NCI-H510A treated with DMSO at 0.1 percent for 48 hours (cell line): ENCODE data around the gene ZNF45.
A peak's percentile ranks its signal among the peaks of the same experiment; 100 is the strongest.
"Not testable (repeated sequence)": the region's sequence is repeated elsewhere in the genome, so short reads cannot be mapped to it uniquely, and the experiment has no call there.

Experiments used
- DNase-seq: peaks from one replicate; lab custom pipeline; 2025; lab: John Stamatoyannopoulos, UW

ZNF45 gene

DNA sequence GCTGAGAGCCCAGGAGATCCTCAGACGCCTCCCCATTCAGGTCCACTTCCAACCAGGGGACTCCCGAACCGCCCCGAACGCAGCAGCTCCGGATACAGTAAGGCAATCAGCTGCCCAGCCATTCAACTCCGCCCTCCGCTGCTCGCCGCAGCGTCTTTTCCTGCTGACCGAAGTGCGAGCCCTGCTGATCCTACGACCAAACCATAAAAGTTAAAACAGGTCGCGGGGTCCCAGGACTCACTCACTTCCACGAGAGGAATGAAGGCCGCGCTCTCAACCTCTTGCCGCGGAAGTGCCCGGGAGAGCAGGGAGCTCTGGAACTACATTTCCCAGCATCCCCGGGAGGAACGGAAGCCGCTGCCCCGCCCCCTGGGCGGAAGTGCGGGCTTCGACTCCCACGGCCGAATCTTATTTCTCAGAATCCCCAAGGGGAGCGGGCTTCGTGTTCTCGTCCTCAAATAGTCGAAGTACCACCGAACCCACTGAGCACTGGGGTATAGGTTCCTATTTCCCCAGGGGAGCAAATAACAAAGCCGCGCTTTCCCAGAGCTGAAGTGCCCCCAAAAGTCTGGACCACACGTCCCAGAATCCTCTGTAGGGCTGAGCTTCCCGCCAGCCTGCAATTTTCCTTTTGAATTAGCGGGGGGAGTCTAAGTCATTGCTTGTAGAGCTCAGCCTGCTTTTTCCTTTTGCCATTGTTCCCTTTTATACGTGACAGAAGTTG is at the start of gene ZNF45:
Gene ZNF45 (minus strand): TSS at position 298 of the 724 bp plus-strand sequence. CDS start 13,097 bp downstream, outside the sequence.
- peak; percentile 83 for DNase-seq

DNA sequence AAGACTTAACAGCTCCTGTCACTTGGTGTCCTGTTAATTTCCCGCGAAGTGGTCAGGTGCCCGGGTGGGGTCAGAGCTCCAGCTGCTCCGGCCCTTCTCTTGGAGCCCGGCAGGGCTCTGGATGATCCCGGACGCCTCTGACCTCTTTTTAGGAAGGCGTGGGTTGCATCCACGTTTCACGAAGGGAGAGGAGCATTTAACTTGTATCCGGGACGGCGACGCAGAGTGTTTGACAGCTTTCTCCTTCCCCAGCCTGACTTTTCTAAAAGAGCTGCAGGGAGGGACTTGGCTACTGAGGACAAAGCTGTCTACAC is 49.6 kb upstream of the ZNF45 start:
- DNase-seq = no peak

DNA sequence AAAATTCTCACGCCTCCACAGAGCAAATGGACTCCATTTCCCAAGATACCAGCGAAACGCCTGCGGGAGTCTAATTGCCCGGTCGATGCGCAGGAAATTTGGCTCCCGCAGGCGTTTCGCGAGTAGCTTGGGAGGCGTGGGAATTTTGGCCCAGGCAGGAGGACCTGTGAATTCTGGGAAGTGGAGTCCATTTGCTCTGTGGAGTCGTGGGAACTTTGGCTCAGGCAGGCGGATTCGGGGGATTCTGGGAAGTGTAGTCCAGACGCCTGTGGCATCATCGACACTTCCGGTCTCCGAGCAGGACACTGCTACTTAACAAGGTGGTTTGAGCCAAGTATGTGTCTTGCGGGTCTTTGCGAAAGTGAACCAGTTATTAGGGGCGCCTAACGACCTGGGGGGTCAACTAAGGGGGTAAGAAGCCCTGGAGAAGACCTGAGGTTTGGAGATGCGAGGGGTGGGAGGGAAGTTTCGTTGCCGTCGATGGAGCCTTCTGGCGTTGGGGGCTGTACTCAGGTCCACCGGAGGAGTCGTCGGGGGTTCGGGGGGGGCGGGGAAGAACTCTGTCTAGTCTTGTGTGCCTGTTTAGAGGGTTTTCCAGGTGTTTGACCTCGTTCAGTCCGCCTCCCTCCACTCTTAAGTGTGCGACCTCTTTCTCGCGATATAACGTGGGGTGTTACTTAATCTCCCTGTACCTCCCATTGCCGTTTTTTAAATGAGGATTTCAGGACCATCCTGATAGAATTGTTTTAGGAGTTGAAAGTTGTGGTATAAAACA is 49.0 kb upstream of the ZNF45 start, which contains the start of gene ZNF155:
Gene ZNF155 (plus strand): TSS at position 277 of the 775 bp plus-strand sequence. CDS start 4,356 bp downstream, outside the sequence.
- DNase-seq = peak; percentile 89

DNA sequence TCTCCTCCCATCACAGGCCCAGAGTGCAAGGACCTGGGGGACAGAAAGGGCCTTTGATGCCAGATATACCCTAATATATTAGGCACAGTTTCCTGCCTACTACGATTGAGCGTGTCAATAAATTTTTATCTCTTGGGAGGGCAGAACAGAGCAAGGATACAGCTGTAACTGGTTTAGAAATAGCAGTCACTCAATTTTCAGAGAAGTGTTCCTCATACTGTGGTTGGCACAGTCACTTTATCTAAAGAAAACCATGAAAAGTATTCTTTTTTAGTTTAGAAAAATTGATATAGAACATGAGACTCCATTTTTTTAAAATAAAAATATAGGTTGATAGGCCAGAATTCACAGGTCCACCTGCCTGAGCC is 48.4 kb upstream of the ZNF45 start:
- DNase-seq = no peak

DNA sequence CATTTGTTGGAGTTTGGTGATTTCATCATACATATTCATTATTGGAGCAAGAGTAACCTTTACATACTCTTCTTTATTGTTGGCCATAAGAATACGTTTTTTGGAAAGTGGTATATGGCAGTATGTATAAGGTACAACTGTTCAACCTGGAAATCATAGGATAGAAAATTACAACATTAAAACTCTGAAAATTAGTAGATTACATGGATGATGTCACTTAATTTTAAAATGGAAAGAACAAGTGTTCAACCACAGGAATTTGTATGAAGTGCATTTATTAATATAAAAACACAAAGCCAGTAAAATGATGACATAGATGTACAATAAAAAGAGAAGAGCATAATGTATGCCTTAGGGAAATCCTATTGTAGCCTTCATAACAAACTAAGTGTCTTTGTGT is 41.6 kb upstream of the ZNF45 start:
- DNase-seq = no peak

DNA sequence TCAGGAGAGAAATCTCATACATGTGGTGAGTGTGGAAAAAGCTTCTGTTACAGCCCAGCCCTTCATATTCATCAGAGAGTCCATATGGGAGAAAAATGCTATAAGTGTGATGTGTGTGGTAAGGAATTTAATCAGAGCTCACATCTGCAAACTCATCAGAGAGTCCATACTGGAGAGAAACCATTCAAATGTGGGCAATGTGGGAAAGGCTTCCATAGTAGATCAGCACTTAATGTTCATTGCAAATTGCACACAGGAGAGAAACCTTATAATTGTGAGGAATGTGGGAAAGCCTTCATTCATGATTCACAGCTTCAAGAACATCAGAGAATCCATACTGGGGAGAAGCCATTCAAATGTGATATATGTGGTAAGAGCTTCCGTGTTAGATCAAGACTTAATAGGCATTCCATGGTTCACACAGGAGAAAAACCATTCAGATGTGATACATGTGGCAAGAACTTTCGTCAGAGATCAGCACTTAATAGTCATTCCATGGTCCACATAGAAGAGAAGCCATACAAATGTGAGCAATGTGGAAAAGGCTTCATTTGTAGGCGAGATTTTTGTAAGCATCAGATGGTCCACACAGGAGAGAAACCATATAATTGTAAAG is 31.1 kb upstream of the ZNF45 start:
- DNase-seq = no peak

DNA sequence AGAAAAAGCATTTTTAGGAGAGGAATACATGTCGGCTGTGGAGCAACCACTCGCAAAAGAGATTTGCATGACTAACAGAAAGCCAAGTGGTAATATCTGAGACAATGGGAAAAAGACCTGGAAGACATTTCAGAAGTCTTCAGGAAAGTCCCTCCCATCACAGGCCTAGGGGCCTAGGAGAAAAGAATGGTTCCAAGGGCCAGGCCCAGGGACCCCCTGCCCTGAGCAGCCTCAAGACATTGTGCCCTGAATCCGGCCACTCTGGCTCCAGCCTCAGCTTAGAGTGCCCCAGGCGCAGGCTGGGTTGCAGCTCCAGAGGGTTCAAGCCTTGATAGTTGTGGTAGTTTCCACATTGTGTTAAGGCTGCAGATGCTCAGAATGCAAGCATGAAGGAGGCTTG is 25.3 kb upstream of the ZNF45 start:
- DNase-seq = no peak

DNA sequence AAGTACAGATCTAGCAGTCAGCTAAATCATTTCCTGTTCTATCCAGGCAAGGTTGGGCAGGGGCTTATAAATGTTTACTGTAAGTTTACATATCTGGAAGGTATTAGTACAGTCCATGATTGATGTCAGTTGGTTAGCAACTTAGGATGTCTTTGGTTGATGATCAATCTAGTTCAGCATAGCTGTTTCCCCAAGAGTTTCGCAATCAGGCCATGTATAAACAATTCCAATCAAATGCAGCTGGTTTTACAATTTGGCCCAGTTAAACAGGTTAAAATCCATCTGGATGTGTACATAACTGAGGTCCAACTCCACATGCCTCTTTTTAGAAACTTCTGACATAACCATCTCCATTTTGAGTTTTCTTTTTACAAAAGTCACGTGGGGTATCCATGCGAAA is 22.8 kb upstream of the ZNF45 start:
- no peak for DNase-seq

DNA sequence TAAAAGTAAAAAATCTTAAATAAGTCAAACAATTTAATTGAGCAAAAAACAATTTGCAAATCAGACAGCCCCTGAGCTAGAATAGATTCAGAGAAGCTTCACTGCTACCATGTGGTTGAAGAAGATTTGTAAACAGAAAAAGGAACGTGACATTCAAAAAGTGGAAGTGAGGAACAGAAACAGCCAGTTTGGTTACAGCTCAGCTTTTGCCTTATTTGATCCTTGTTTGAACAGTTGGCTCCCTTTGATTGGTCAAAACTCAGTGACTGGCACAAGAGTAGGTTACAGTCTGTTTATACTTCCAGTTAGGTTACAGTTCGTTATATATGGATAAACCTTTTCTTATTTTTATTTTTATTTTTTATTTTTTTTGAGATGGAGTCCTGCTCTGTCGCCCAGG is 21.7 kb upstream of the ZNF45 start:
- no peak for DNase-seq

DNA sequence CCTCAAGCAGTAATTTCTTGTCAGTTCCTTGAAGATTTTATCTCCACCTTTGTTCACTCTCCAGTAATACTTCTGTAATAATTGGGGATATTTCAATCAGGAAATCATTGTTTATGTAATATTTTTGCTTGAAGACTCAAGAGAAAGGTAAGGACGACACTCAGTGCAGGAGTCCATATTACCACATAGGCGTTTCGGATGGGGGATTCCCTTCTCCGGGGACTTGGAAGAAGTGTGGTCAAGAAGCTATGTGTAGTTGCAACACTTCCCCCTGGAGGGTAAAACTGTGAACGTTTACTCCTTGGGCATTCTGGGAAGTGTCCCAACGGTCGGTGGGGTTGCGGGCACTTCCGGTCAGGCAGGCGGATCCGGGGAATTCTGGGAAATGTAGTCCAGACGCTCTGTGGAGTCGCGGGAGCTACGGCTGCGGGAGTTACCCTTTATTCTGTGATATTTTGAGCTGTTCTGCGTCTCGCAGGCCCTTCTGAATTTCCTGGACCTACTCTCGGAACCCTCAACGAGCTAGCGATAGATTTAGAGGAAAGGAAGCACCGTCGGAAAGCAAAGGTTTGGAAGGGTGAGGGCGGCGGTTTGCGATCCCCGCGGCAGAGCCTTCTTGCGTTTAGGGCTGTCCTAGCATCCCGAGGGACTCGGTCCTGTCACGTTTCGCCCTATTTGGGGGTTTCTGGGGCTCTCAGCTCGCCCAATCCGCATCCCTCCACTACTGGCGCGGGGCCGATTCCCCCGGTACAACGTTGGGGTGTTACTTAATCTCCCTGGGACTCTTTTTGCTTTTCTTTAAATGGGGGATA is 16.0 kb upstream of the ZNF45 start, which contains the start of gene ZNF221:
Gene ZNF221 (plus strand): TSS at position 395 of the 812 bp plus-strand sequence. CDS start 11,499 bp downstream, outside the sequence.
- DNase-seq = peak; percentile 80

DNA sequence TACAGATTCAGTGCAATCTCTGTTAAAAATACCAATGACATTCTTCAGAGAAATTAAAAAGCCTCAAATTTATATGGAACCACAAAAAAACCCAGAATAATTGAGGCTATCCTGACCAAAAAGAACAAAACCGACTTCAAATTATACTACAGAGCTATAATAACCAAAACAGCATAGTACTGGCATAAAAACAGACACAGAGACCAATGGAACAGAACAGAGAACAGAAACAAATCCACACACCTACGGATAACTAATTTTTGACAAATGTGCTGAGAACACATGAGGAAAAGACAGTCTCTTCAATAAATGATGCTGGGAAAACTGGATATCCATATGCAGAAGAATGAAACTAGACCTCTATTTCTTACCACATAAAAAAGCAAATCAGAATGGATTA is 14.7 kb upstream of the ZNF45 start:
- DNase-seq = not testable (repeated sequence)

DNA sequence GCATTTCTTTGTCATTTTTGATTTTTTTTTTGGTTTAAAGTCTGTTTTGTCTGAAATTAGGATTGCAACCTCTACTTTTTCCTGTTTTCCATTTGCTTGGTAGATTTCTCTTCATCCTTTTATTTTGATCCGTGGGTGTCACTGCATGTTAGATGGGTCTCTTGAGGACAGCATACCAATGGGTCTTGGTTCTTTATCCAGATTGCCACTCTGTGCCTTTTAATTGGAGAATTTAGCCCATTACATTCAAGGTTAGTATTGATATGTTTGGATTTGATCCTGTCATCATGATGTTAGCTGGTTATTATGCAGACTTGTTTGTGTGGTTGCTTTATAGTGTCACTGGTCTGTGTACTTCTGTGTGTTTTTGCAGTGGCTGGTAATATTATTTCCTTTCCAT is 12.3 kb upstream of the ZNF45 start:
- DNase-seq = not testable (repeated sequence)

DNA sequence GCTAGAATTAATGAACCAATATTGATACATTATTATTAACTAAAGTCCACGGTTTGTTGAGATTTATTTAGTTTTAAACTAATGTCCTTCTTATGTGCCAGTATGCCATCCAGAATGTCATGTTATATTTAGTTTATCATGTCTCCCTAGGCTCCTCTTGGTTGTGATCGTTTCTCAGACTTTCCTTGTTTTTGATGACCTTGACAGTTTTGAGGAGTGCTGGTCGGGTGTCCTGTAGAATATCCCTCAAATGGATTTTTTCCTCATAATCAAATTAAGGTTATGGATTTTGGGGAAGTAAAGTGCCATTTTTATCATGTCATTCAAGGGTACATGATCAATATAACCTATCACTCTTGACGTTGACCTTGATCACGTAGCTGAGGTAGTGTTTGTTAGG is 6.1 kb upstream of the ZNF45 start:
- no peak for DNase-seq

DNA sequence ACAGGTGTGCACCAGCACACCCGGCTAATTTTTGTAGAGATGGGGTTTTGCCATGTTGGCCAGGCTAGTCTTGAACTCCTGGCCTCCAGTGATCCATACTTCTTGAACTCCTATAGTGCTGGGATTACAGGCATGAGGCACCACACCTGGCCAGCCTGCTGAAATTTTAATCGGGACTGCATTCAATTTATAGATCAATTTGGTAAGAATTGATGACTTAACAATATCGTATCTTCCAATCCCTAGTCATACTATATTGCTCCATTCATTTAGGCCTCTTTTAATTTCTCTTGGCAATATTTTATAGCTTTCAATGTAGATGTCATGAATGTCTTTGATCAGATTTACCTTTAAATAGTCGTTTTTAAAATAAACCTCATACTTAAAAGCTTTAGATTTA is 5.6 kb upstream of the ZNF45 start:
- DNase-seq = no peak

DNA sequence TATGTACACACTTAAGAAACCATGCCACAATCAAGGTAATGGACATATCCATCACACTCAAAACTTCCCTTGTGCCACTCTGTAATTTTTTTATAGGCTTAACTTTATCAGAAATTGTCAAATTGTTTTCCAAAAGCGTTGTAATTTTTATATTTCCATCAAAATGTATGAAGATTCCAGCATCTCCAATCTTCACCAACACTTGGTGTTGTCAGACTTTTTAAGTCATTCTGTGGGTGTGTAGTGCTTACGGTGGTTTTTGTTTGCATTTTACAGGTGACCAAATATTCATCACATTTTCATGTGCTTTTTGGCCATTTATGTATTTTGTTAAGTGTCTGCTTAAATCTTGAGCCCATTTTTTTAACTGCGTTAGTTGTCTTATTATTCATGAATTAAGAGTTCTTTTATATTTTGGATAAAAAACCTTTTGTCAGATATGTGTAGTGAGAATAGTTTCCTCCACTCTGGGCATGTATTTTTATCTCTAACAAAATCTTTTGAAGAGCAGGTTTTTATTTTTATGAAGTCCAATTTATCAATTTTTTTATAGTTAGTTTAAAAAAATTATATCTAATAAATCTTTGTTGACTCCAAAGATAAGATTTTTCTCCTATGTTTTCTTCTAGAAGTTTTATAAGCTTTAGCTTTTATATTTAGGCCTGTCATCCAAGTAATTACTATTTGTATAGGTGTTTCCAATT is 4.6 kb upstream of the ZNF45 start:
- no peak for DNase-seq

DNA sequence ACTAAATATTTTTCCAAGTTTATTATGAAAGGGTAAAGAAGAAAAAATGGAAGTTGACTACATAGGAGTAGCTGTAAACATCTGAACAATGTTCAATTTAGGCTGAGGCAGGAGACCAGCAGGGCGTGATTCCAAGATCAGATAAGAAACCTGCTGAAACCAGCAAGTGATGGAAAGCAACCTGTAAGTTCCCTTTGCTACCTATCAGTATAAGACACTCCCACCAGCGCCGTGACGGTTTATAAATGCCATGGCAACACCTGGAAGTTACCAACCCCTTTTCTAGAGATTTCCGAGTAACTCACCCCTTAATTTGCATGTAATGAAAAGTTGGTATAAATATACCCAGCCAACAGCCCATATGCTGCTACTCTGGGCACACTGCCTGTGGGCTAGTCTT is 1.1 kb upstream of the ZNF45 start:
- DNase-seq = no peak

DNA sequence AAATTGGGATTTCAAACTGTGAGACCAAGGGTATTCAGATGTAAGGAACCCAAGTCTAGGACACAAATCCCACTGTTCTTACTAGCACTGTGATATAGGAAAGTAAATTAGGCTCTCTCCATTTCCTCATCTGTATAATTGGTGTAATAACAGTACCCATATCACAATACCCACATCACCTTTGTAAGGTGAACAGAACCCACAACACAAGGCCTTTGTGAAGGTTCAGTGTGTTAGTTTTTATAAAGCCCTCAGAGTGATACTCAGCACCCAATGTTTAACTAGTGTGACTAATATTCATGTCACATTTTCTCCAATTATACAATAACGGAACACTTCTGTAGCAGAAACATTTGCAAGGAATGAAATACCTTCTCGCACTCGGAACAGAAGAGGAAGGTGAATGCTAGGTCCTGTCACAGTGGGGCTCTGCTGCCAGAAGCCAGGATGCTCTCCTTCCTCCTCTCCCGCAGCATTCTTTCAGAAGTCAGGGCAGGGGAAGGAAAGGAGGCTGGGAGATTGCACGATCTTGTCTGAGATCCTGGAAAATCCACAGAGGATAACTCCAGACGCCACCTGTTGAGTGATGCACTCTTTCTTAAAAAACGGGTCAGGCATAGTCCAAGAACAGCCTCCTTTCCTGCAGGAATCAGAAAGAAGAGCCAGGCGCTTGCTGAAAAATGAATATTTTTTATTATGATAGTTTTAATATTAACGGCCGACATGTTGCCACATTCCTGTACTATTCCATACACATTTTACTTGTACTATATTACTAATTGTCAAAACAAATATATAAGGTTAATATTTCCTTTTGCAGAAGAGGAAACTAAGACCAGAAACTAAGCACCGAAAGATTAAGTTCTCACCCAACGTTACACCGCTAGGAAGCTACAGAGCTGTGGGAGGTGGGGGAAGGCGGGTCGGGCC is 762 bp downstream of the ZNF45 start:
- DNase-seq = no peak

DNA sequence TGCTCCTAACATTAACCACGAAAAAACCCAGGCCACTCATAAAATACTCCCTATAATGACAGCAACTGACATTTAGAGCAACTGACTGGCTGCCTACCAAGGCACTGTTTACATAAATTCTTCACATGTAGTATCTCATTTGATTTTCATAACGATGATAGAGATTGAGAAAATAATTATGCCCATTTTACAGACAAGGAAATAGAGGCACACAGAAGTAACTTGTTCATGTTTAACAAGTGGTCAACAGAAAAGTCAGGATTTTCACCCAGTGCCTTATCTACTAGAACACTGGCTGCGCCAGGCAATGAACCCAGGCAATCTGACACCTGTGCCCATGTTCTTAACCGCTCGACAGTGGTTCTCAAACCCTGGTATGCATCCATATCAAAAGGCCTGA is 6.3 kb downstream of the ZNF45 start:
- no peak for DNase-seq

DNA sequence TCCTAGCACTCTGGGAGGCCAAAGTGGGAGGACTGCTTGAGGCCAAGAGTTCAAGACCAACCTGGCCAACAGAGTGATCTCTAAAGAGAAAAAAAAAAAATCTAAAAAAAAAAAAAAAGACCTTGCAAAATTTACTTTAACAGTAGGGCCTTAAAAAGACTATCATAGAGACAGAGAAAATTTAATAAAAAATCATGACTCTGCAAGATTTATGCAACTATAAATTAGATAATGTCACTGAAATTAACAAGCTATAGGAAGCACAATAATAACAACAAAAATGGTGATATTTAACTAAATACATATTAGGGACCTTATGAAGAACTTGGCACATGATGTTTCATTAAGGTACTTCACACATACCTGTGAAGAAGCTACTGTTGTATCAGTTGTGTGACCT is 11.2 kb downstream of the ZNF45 start:
- DNase-seq = no peak

DNA sequence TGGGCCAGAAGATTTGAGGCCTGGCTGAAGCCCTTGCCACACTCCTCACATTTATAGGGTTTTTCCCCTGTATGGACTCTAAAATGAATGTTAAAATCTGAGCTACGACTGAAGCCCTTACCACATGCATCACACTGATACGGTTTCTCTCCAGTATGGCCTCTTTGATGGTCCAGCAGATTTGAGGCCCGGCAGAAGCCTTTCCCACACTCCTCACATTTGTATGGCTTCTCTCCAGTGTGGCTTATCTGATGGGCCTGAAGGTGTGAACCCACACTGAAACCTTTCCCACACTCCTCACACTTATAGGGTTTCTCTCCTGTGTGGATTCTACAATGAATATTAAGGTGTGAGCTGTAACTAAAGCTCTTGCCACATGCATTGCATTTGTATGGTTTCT is 21.0 kb downstream of the ZNF45 start:
- DNase-seq = no peak
